OCI-M2 (cell line): Measurements from ENCODE around the gene MTR.
"Not testable (repeated sequence)": the region's sequence is repeated elsewhere in the genome, so short reads cannot be mapped to it uniquely, and the experiment has no call there.

Experiments used
- DNase-seq: peaks from one replicate; lab custom pipeline; 2025; ENCODE audit not compliant: unreplicated experiment; lab: John Stamatoyannopoulos, UW

Gene MTR

GRCh38 chr1:236895665-236896387, 100.7 kb downstream of the MTR start:
- DNase-seq, result no peak

- no peak for DNase-seq
These were observed 101.6 kb downstream of the MTR start for GRCh38 chr1:236896716-236897115.

DNA sequence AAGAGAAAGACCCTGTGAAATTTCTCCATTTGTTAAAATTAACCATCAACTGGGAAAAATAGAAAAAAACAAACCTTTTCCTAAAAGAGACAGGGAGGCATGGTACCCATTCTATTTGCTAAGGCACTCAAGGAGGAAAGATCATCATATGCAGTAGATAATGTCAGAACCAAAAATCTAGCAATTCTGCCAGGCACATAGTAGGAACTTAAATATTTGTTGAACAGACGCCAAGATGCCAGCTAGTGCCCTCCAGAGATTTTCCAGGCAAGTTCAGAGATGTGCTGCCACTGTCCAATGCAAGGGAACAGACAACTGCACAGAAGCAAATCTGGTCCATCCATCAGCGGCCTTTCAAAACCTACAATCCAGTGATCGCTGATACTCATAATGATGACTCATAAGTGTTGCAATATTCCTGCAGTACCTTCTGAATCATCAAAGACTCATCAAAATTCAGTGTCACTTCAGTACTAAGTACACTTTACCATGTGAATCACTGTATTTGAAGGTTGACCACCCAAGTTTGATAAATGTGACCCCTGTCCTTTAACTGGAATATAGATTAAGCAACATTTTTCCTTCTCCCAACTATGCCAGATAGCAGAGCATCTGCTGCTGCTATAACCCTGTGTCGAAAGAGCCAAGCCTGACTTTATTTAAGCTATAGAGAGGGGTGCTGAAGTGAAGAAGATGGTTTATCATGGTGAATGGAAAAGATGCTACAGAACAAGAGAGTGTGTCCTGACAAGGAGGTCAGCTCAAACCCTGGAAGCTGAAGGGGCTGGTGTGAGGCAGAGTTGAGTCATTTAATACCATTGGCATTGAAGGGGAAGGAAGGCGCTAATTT, 110.0 kb downstream of the MTR start:
- DNase-seq, result no peak

DNA sequence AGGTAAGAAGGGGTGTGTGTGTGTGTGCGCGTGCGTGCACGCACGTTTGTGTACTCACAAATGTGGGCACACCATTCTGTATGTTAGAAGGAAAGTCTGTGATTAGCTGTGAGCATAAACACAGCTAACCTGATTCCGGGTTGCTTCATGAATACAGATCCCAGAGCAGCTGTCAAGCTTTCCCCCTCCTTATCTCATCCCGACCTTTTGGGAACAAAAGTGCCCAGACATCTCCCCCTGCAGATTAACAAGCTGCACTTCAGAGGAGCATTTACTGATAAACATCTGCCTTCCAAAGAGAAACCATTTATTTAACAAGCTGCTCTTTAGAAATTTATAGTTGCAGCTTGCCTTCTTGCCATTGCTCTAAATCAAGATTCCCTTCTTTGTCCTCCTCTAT, 112.1 kb downstream of the MTR start:
- no peak for DNase-seq

GRCh38 chr1:236908669-236909068, 113.6 kb downstream of the MTR start:
- no peak for DNase-seq

GRCh38 chr1:236911047-236911446, 116.0 kb downstream of the MTR start:
- not testable (repeated sequence) for DNase-seq

GRCh38 chr1:236913371-236914037, 118.4 kb downstream of the MTR start:
- peak; percentile 41 for DNase-seq

GRCh38 chr1:236914375-236914774, 119.3 kb downstream of the MTR start:
- no peak for DNase-seq

GRCh38 chr1:236916131-236916800, 121.2 kb downstream of the MTR start:
- DNase-seq, result no peak

GRCh38 chr1:236917448-236917847, 122.4 kb downstream of the MTR start:
- no peak for DNase-seq

GRCh38 chr1:236920286-236920894, 125.3 kb downstream of the MTR start:
- DNase-seq, result no peak

DNA sequence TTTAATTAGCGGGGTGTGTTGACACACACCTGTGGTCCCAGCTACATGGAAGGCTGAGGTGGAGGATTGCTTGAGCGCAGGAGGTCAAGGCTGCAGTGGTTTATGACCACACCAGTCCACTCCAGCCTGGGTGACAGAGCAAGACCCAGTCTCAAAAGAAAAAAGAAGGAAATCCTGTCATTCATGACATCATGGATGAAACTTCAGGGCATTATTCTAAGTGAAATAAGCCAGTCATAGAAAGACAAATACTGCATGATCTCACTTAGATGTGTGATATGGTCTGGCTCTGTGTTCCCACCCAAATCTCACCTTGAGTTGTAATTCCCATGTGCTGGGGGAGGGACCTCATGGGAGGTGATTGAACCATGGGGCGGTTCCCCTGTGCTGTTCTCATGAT, 126.5 kb downstream of the MTR start:
- DNase-seq, result no peak

- DNase-seq, result no peak
These were observed 127.1 kb downstream of the MTR start for GRCh38 chr1:236922190-236922589.

GRCh38 chr1:236925386-236925785, 130.3 kb downstream of the MTR start:
- no peak for DNase-seq

GRCh38 chr1:236930503-236930902, 135.4 kb downstream of the MTR start:
- DNase-seq, result no peak

DNA sequence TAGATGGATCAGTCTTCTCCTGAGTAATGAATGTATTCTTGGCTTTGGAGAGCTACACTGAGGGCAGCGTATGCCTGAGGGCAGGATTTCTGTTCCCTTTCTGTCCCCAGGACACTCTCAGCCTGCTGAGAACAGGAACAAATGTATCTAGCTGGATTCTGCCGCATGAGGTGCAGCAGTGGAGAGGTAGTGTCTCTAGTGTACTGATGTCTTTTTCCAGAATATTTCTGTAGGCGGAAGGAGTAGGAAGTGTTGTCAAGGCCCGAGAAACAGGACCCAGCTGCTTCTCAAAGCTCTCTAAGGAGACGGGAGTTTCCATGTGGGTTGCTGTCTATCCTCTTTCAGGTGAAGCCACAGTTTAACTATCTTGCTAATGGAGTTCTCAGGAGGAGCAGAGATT, 143.7 kb downstream of the MTR start:
- DNase-seq, result no peak

- DNase-seq, result no peak
These were observed 147.3 kb downstream of the MTR start for GRCh38 chr1:236942431-236942830.

- no peak for DNase-seq
These were observed 149.5 kb downstream of the MTR start for GRCh38 chr1:236944556-236944955.

- no peak for DNase-seq
These were observed 149.9 kb downstream of the MTR start for GRCh38 chr1:236945002-236945401.

GRCh38 chr1:236947794-236948193, 152.7 kb downstream of the MTR start:
- DNase-seq, result no peak

DNA sequence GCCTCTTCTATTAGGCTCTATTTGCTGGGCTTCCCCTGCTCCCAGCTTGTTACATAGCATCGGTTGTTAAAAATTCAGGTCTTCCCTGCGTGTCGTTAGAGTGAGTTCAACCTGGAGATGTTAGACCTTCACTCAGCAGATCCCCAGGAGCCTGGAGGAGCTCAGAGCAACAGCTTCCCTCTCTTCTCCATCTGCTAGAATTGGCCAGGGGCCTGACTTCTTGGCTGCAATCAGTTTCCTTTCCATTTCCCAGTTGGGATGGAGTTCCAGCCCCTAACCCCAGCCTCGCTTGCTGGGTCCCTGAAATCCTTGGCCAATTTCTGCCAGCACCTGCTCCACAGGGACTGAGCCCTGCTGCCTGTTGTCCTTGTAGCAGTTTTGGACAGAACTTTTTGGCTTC, 153.3 kb downstream of the MTR start:
- DNase-seq, result no peak
